HG03045 (cell line): ENCODE data around the gene DCAKD.

Experiments used
- ATAC-seq: cut with Tn5 transposase; IDR thresholded peaks from one replicate; pipeline ENCODE4 v1.9.1; 2021; ENCODE audit warnings: mild to moderate bottlenecking, moderate library complexity; ENCODE audit not compliant: unreplicated experiment

Gene DCAKD

DNA sequence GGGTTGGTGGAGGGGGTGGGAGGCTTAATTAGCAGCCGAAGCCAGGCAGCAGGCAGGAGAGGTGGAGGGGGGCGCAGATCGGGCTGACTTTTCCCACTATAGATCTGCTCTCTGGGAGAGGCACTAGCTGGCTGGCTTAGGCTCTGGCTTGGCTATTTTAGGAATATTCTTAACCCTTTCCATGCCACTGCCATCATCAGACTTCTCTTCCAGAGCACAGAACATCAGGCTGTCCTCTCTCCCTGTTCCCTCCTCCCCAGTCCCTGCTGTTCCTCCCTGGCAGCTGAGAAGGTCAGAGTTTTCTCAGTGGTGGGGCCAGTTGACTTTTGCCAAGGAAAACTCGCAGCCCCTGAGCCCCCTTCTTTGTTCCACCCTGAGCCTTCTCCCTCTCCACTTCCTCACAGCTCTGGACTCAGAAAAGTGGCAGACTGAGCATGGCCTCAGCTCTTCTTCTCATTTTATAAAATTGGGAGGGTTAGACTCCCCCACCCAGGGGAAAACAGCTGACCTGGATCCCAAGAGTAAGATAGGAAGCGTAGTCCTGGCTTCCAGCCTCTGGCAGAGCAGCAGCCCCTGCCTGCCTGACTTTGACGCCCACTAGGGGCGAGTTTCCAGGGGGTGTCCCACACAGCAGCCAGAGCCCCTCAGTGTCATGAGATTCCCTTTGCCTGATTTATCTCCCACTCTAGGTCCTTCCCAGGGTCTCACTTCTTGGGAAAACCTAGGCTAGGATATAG lies 73.5 kb downstream of the DCAKD start:
- ATAC-seq, result no peak

DNA sequence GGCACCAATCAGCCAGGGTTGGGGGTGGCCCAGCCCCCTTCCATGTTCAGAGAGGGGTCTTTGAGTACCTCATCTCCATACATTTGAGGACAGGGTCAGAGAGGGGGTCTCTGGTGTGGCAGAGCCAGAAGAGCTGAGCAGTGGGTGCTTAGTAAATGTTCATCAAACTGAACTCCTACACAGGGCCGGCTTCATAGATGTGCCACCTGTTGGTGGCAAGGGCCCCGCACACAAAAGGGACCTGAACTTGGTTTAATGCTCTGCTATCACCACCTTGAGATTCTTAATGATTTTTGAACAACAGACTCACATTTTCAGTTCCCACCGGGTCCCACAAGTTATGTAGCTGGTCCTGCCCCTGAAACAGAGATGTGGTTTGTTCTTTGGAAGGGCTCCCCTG lies 74.4 kb downstream of the DCAKD start:
- no peak for ATAC-seq

DNA sequence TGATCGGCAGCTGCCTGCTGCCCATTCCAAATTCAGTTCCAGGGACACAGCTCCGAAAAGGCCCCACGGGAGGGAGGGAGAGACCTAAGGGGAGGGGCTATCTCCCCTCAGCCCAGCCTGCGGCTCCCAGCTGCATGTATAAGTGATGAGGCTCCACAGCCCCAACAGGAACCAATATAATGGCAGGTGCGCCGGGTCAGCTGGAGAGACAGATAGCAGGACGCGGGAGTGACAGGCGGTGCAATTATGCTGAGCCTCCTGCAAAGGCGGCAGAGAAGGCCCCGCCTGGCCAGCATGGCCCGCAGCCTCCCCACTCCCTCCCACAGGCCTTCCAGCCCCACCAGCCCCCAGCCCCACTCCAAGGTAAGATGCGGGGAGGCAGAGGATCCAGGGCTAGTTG lies 75.2 kb downstream of the DCAKD start:
- no peak for ATAC-seq
